Measurements from ENCODE around the gene PKDCC. TPM values are rescaled to one million over a fixed set of nuclear protein-coding genes. Genes with fewer than 3 reads are reported as not detected.

Gene PKDCC
- total and polyA plus RNA-seq, 3 donors from 2014 or later = 86.0 to 122 (median 121) TPM

DNA sequence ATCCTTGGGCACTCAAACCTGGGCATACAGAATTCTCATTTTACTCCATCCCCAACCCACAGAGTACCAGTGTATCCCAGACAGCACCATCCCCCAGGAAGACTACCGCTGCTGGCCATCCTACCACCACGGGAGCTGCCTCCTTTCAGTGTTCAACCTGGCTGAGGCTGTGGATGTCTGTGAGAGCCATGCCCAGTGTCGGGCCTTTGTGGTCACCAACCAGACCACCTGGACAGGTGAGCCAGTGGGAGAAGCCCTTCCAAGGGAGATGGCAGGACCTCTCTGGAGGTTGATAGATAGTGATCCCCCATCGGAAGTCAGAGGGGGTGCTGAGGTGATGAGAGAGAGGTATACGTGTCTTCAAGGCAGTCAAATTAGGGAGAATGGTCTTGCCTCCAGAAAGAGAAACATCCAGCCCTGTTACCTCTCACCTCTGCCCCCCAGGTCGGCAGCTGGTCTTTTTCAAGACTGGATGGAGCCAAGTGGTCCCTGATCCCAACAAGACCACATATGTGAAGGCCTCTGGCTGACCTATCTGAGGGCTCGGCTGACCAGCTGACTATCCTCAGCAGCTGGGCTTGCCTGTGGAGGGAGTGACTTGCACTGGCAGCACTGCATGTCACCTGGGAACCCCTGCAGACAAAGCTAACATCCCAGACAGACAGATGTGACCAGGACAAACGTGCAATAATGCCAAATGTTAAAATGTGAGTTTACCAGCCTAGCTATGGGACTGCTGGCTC, 9.5 kb downstream of the PKDCC start:
- H3K27ac ChIP-seq = peak overlapping the region; percentile 19 to 94

DNA sequence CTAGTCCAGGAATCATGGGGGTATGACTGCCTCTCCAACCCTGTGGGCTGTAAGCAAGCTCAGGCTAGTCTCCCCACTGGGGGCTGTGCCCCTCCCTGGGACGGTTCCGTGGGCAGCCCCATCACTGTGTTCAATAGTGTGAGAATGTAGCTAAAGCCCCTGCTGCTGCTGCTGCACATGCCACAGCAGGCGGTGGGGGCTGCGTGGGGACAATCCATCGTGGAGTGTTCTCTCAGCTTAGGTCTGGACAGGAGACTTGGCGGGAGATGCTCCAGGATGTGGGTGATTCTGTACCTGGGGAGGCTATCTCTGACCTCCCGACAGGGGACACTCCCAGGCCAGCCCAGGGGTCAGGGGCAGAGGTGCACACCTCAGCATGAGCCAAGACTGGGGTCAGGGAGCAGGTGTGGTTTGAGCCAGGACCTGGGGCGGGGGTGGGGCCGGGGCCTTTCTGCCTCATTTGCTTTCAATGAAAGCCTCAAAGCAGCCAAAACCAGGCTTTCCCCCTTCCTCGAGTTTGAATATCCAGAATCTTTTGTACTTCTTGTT, 10.2 kb downstream of the PKDCC start:
- 74 to 75% methylated on average over 8 to 10 of the region's 10 CpGs for WGBS, 2 donors
- intact Hi-C loops (cut with DNase I; ENCODE audit: low total_unique reads) = loop anchor here (5.0 kb wide), 1 partner anchor 131 kb away; no protein-coding TSS in a partner anchor

More for the DNA sequence above, 9.5 kb downstream of the PKDCC start:
- TF ChIP-seq POLR2A (IDR thresholded peaks at IDR 0.05) = no peak
- TF ChIP-seq, protein P1, sequence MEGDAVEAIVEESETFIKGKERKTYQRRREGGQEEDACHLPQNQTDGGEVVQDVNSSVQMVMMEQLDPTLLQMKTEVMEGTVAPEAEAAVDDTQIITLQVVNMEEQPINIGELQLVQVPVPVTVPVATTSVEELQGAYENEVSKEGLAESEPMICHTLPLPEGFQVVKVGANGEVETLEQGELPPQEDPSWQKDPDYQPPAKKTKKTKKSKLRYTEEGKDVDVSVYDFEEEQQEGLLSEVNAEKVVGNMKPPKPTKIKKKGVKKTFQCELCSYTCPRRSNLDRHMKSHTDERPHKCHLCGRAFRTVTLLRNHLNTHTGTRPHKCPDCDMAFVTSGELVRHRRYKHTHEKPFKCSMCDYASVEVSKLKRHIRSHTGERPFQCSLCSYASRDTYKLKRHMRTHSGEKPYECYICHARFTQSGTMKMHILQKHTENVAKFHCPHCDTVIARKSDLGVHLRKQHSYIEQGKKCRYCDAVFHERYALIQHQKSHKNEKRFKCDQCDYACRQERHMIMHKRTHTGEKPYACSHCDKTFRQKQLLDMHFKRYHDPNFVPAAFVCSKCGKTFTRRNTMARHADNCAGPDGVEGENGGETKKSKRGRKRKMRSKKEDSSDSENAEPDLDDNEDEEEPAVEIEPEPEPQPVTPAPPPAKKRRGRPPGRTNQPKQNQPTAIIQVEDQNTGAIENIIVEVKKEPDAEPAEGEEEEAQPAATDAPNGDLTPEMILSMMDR (IDR thresholded peaks at IDR 0.05) = no peak
- Histone ChIP-seq H3K27me3 (no peaks in the 10 kb centered on the region), H3K4me3 (no peak overlapping the region), H3K9me3 (no peaks in the 10 kb centered on the region), H3K36me3 (ENCODE audit: low read depth, missing control alignments) (no peaks in the 10 kb centered on the region), H3K4me1 (peaks cover 79% of the 10 kb centered on the region)
- no peak for DNase-seq
- intact Hi-C loops (cut with DNase I; ENCODE audit: low total_unique reads) = loop anchor here (5.0 kb wide), 1 partner anchor 130 kb away; no protein-coding TSS in a partner anchor
- 68 to 72% methylated on average over 6 to 8 of the region's 8 CpGs for WGBS, 2 donors

DNA sequence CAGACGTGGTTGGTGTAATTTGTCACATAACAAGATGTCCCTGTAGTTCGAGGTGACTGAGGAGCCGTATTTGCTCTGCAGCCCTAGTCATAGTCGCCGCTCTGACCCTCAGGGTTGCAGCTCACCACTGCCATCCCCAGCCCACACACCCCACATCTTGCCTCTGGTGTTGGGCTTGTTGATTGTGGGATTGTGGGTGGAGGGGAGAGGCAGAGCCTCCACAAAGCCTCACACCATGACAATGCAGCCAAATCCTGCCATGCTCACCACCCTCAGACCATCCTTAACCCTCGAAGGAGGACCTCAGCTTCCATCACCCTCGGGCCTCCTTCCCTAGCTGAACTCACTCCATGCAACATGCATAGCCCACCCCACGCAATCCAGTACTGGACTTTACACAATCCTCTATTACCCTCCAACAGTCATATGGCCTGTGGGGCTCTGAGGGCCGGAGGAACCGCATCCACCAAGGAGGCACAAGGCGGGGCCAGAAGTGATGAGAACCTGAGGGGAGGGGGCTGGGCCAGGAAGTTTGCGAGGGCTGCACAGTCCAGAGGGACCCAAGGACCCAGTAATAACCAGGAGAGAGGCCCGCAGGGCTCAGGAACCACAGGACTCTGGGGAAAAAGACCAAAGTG, 11.6 kb downstream of the PKDCC start:
- WGBS, 2 donors = 68 to 75% methylated on average over 10 to 13 of the region's 13 CpGs
- Histone ChIP-seq H3K36me3 (ENCODE audit: low read depth, missing control alignments) (no peaks in the 10 kb centered on the region), H3K27me3 (no peaks in the 10 kb centered on the region), H3K4me3 (no peak overlapping the region), H3K27ac (peak overlapping the region in 1 of 2 donors; percentile 76), H3K9me3 (no peaks in the 10 kb centered on the region), H3K4me1 (peaks cover 77% of the 10 kb centered on the region)
- TF ChIP-seq, protein P1 (IDR thresholded peaks at IDR 0.05) = no peak
- TF ChIP-seq POLR2A (IDR thresholded peaks at IDR 0.05) = no peak
- no peak for DNase-seq
- intact Hi-C loops (cut with DNase I; ENCODE audit: low total_unique reads) = loop anchor here (5.0 kb wide), 1 partner anchor 132 kb away; no protein-coding TSS in a partner anchor

More for the DNA sequence above, 10.2 kb downstream of the PKDCC start:
- TF ChIP-seq, protein P1 (IDR thresholded peaks at IDR 0.05) = no peak
- TF ChIP-seq POLR2A (IDR thresholded peaks at IDR 0.05) = no peak
- Histone ChIP-seq H3K4me3 (no peak overlapping the region), H3K4me1 (peaks cover 77% of the 10 kb centered on the region), H3K27ac (peak overlapping the region in 1 of 2 donors; percentile 76), H3K27me3 (no peaks in the 10 kb centered on the region), H3K9me3 (no peaks in the 10 kb centered on the region), H3K36me3 (ENCODE audit: low read depth, missing control alignments) (no peaks in the 10 kb centered on the region)
- DNase-seq = no peak

DNA sequence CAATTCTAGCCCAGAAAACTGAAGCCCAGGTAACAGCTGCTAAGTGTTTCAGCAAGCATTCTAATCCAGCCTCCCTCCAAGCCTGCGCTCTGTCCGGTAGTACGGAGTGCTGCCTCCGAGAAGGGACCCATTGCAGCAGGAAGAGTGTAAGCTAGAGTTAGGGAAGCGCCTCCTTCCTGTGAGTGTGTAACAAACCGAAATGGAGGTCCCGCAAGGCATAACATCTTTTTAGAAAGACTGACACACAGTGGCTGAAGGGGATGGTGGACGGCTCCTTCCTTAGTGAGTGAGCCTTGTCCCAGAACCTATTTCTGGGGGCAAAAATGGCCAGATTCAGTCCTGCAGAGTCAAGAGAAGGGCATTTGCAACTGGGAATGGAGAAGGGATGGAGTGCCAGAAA, 12.2 kb downstream of the PKDCC start:
- H3K9me3 ChIP-seq = no peaks in the 10 kb centered on the region
- peak overlapping the region in 1 of 2 donors; percentile 76 for H3K27ac ChIP-seq
- no peaks in the 10 kb centered on the region for H3K27me3 ChIP-seq
- DNase-seq = no peak
- H3K4me1 ChIP-seq = peaks cover 74% of the 10 kb centered on the region
- no peak overlapping the region for H3K4me3 ChIP-seq
- intact Hi-C loops (cut with DNase I; ENCODE audit: low total_unique reads) = no loop called here
- 54 to 62% methylated on average over 8 of the region's 8 CpGs for WGBS, 2 donors
- TF ChIP-seq POLR2A (IDR thresholded peaks at IDR 0.05) = no peak
- H3K36me3 ChIP-seq (ENCODE audit: low read depth, missing control alignments) = no peaks in the 10 kb centered on the region

Measured in testis (tissue), 3 donors.